ENCODE data around the gene KCNK17.

DNA sequence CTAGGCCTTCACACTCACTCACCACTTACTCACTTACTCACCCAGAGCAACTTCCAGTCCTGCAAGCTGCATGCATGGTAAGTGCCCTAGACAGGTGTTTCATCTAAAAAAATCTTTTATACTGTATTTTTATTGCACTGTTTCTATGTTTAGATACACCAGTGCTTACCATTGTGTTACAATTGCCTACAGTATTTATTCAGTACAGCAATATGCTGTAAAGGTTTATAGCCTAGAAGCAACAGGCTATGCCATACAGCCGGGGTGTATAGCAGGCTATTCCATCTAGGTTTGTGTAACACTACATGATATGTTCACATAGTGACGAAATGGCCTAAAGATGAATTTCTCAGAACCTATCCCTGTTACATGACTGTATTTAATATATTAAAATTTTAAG, 47.8 kb downstream of the KCNK17 start:
- TF ChIP-seq, protein P1, sequence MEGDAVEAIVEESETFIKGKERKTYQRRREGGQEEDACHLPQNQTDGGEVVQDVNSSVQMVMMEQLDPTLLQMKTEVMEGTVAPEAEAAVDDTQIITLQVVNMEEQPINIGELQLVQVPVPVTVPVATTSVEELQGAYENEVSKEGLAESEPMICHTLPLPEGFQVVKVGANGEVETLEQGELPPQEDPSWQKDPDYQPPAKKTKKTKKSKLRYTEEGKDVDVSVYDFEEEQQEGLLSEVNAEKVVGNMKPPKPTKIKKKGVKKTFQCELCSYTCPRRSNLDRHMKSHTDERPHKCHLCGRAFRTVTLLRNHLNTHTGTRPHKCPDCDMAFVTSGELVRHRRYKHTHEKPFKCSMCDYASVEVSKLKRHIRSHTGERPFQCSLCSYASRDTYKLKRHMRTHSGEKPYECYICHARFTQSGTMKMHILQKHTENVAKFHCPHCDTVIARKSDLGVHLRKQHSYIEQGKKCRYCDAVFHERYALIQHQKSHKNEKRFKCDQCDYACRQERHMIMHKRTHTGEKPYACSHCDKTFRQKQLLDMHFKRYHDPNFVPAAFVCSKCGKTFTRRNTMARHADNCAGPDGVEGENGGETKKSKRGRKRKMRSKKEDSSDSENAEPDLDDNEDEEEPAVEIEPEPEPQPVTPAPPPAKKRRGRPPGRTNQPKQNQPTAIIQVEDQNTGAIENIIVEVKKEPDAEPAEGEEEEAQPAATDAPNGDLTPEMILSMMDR (IDR thresholded peaks at IDR 0.05), result no peak
- no peak for TF ChIP-seq POLR2A (IDR thresholded peaks at IDR 0.05)
